HG02852 (cell line): Measurements from ENCODE around the gene MRPS35.

Source experiments
- ATAC-seq: cut with Tn5 transposase; IDR thresholded peaks from one replicate; pipeline ENCODE4 v1.9.1; 2021; ENCODE audit warnings: mild to moderate bottlenecking, moderate library complexity; ENCODE audit not compliant: unreplicated experiment

MRPS35 gene

GRCh38 chr12:27805238-27805637, 94.6 kb downstream of the MRPS35 start:
- no peak for ATAC-seq
